Stomach (tissue), 4 donors: ENCODE data around the gene CAMSAP3.

Experiments used
- CTCF ChIP-seq, 7 experiments: fragments of 450-650 bp in 4 of 7; fragments of 200-600 bp in 3 of 7; sonication (generic) in 3 of 7; IDR thresholded peaks; one replicate each; pipeline ENCODE4 v1.5.1; 2016 to 2019; ENCODE audit warnings: antibody characterized with exemption in 7 of 7, control low read depth in 2 of 7, mild to moderate bottlenecking in 1 of 7
- EP300 ChIP-seq: sonication (generic); formaldehyde crosslinking; IDR thresholded peaks from one replicate; pipeline ENCODE4 v1.6.1; 2017; ENCODE audit warnings: antibody characterized with exemption

GRCh38 chr19:7558667-7559066 lies 37.0 kb upstream of the CAMSAP3 start:
- no peak for TF ChIP-seq EP300
- TF ChIP-seq CTCF (IDR thresholded peaks at IDR 0.05) = no peak
